WTC11 (cell line): Measurements from ENCODE around the gene POLR3A. TPM values are rescaled to one million over a fixed set of nuclear protein-coding genes. Genes with fewer than 3 reads are reported as not detected.

Experiments used
- ATAC-seq: fragments of 200-7000 bp; cut with Tn5 transposase; 2 replicates; pipeline ENCODE4 v1.10.0; 2021; ENCODE audit warnings: mild to moderate bottlenecking, moderate library complexity
- CTCF ChIA-PET: fragments of 300-600 bp; sonication (Branson Sonifier 250); formaldehyde crosslinking; loops from one replicate; lab custom pipeline; 2021; ENCODE audit warnings: antibody characterized with exemption; lab: Charles Lee
- POLR2A ChIA-PET: fragments of 350-600 bp; sonication (Branson Sonifier 250); formaldehyde crosslinking; loops from one replicate; lab custom pipeline; 2021; ENCODE audit warnings: antibody characterized with exemption; lab: Charles Lee
- DNase-seq: peaks from one replicate; pipeline ENCODE4 v3.0.0; 2021; ENCODE audit warnings: low spot score
- H3K27ac Mint-ChIP-seq: 2 replicates; pipeline ENCODE4 v1.8.0; 2021; ENCODE audit warnings: mixed read lengths
- H3K27me3 Mint-ChIP-seq: 2 replicates; pipeline ENCODE4 v1.8.0; 2021; ENCODE audit warnings: low read depth, mild to moderate bottlenecking, moderate library complexity, mixed read lengths
- H3K36me3 Mint-ChIP-seq: 2 replicates; pipeline ENCODE4 v1.8.0; 2021; ENCODE audit warnings: mixed read lengths
- H3K4me1 Mint-ChIP-seq: 2 replicates; pipeline ENCODE4 v1.8.0; 2022; ENCODE audit warnings: mixed read lengths
- H3K4me3 Mint-ChIP-seq: 2 replicates; pipeline ENCODE4 v1.8.0; 2021; ENCODE audit warnings: mild to moderate bottlenecking, moderate library complexity, mixed read lengths
- H3K9me3 Mint-ChIP-seq: 2 replicates; pipeline ENCODE4 v1.8.0; 2021; ENCODE audit warnings: mixed read lengths
- AFF4 ChIP-seq: sonication (generic); formaldehyde crosslinking; IDR thresholded peaks from 2 replicates; pipeline ENCODE4 v1.8.1; 2023; ENCODE audit warnings: mild to moderate bottlenecking, missing genetic modification reagents, borderline replicate concordance
- ATF6 ChIP-seq: sonication (generic); formaldehyde crosslinking; IDR thresholded peaks from 2 replicates; pipeline ENCODE4 v1.8.1; 2023; ENCODE audit warnings: mild to moderate bottlenecking, missing genetic modification reagents
- ETV6 ChIP-seq: sonication (generic); formaldehyde crosslinking; IDR thresholded peaks from 2 replicates; pipeline ENCODE4 v1.8.1; 2022; ENCODE audit warnings: mild to moderate bottlenecking, missing genetic modification reagents
- FOXJ3 ChIP-seq: sonication (generic); formaldehyde crosslinking; IDR thresholded peaks from 2 replicates; pipeline ENCODE4 v1.9.0; 2021; ENCODE audit warnings: missing genetic modification reagents, mild to moderate bottlenecking, borderline replicate concordance
- NR3C1 ChIP-seq: sonication (generic); formaldehyde crosslinking; conservative IDR thresholded peaks from 2 replicates; pipeline ENCODE4 v1.8.1; 2023; ENCODE audit warnings: low read depth, mild to moderate bottlenecking, missing genetic modification reagents
- RORB ChIP-seq: fragments of 250-450 bp; sonication (Bioruptor Pico); IDR thresholded peaks from 2 replicates; pipeline ENCODE4 v1.9.0; 2021; ENCODE audit warnings: mild to moderate bottlenecking
- STAT6 ChIP-seq: sonication (generic); formaldehyde crosslinking; conservative IDR thresholded peaks from 2 replicates; pipeline ENCODE4 v1.8.1; 2023; ENCODE audit warnings: mild to moderate bottlenecking, low read depth, missing genetic modification reagents, moderate library complexity
- USF1 ChIP-seq: sonication (generic); formaldehyde crosslinking; IDR thresholded peaks from 2 replicates; pipeline ENCODE4 v1.8.0; 2022; ENCODE audit warnings: mild to moderate bottlenecking, missing genetic modification reagents
- ZNF138 ChIP-seq: sonication (generic); formaldehyde crosslinking; conservative IDR thresholded peaks from 2 replicates; pipeline ENCODE4 v1.8.1; 2022; ENCODE audit warnings: mild to moderate bottlenecking, moderate library complexity, missing genetic modification reagents
- ZNF263 ChIP-seq: sonication (generic); formaldehyde crosslinking; IDR thresholded peaks from 2 replicates; pipeline ENCODE4 v1.8.1; 2022; ENCODE audit warnings: low read depth, mild to moderate bottlenecking, moderate library complexity, missing genetic modification reagents
- ZNF317 ChIP-seq: sonication (generic); formaldehyde crosslinking; IDR thresholded peaks from 2 replicates; pipeline ENCODE4 v1.8.1; 2023; ENCODE audit warnings: low read depth, mild to moderate bottlenecking, moderate library complexity, missing genetic modification reagents, borderline replicate concordance
- ZNF396 ChIP-seq: fragments of 250-450 bp; sonication (Bioruptor Pico); IDR thresholded peaks from 2 replicates; pipeline ENCODE4 v1.8.0; 2021; ENCODE audit warnings: mild to moderate bottlenecking, moderate library complexity, borderline replicate concordance
- ZNF423 ChIP-seq: fragments of 250-450 bp; sonication (Bioruptor Pico); IDR thresholded peaks from 2 replicates; pipeline ENCODE4 v2.1.2; 2022; ENCODE audit warnings: mild to moderate bottlenecking, moderate library complexity
- total RNA-seq: library from RNA; stranded (reverse); gene quantifications from 3 replicates; pipeline ENCODE4 v1.2.3, GENCODE V29; 2021
- TF ChIP-seq, protein P1 (sequence below): sonication (generic); formaldehyde crosslinking; IDR thresholded peaks from 2 replicates; pipeline ENCODE4 v1.8.1; 2023; ENCODE audit warnings: mild to moderate bottlenecking, missing genetic modification reagents, moderate library complexity

POLR3A gene
- total RNA-seq, 1 experiment from 2014 or later, result 32.2 TPM

GRCh38 chr10:77921395-77921794 is 107.9 kb downstream of the POLR3A start (continued):
- TF ChIP-seq AFF4 (no peak), ZNF138 (CRISPR knock-in tag) (no peak), ATF6 (CRISPR knock-in tag) (no peak)
- TF ChIP-seq, protein P1, sequence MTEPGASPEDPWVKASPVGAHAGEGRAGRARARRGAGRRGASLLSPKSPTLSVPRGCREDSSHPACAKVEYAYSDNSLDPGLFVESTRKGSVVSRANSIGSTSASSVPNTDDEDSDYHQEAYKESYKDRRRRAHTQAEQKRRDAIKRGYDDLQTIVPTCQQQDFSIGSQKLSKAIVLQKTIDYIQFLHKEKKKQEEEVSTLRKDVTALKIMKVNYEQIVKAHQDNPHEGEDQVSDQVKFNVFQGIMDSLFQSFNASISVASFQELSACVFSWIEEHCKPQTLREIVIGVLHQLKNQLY (CRISPR knock-in tag), result no peak
- TF ChIP-seq, all 79 proteins: peak for 0

DNA sequence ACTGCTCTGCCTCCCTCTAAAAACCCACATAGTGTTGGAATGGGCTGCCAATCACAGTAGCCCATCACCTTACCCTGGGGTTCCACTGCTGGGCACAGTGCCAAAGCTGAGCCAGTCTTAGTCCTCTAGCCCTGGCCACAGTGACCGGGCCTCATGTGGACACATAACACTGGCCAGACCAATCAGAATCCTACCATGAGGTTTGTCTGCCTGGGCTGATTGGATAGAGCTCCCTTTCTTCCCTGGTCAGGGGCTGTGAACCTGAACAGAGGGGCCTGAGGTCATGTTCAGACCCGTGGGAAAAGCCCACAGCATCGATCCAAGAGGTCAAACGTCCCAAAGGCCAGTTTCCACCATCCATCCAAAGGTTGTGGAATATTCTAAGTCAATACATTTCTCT is 108.8 kb downstream of the POLR3A start:
- Mint-ChIP-seq H3K27ac (peak overlapping the region; percentile 69; the same call in 1 of the 2 replicates), H3K27me3 (no peaks in the 10 kb centered on the region), H3K4me1 (peaks cover 50% of the 10 kb centered on the region), H3K9me3 (no peaks in the 10 kb centered on the region), H3K36me3 (no peaks in the 10 kb centered on the region), H3K4me3 (no peak overlapping the region)
- DNase-seq, result no peak
- no peak for TF ChIP-seq ZNF263 (CRISPR knock-in tag)
- no peak for TF ChIP-seq ETV6 (CRISPR knock-in tag)
- TF ChIP-seq FOXJ3, result no peak
- TF ChIP-seq NR3C1 (CRISPR knock-in tag), result no peak
- TF ChIP-seq ZNF317 (CRISPR knock-in tag), result no peak
- TF ChIP-seq STAT6, result no peak
- no peak for TF ChIP-seq ZNF423
- no peak for TF ChIP-seq USF1 (CRISPR knock-in tag)
- no peak for TF ChIP-seq RORB
- TF ChIP-seq ZNF396 (CRISPR knock-in tag), result no peak
- no peak for ATAC-seq
- CTCF ChIA-PET, result interaction anchor here (0.9 to 3.3 kb wide), 5 partner anchors 11 to 82 kb away, joined by 3 to 14 read pairs (median 7); no protein-coding TSS in a partner anchor
- POLR2A ChIA-PET, result no interaction called here
